Measurements from ENCODE around the gene COLEC11.
"Not testable (repeated sequence)": the region's sequence is repeated elsewhere in the genome, so short reads cannot be mapped to it uniquely, and the experiment has no call there.

The COLEC11 gene

GRCh38 chr2:3655871-3656761 is 61.2 kb downstream of the COLEC11 start:
- DNase-seq = no peak

- DNase-seq = no peak
These were observed 62.1 kb downstream of the COLEC11 start for GRCh38 chr2:3656762-3657721.

GRCh38 chr2:3657881-3658280 is 63.0 kb downstream of the COLEC11 start, which contains the start of gene ALLC:
Gene ALLC, plus strand, starts transcription at chr2:3658200. Its CDS starts 12,958 bp downstream, at chr2:3671158.
- DNase-seq = no peak

- DNase-seq = no peak
These were observed 64.8 kb downstream of the COLEC11 start for GRCh38 chr2:3659447-3660432.

- DNase-seq = not testable (repeated sequence)
These were observed 65.7 kb downstream of the COLEC11 start for GRCh38 chr2:3660640-3661039.

- DNase-seq = no peak
These were observed 66.3 kb downstream of the COLEC11 start for GRCh38 chr2:3661149-3661660.

- DNase-seq = no peak
These were observed 67.3 kb downstream of the COLEC11 start for GRCh38 chr2:3662239-3662638.

GRCh38 chr2:3664118-3664517 is 69.2 kb downstream of the COLEC11 start:
- DNase-seq = no peak

GRCh38 chr2:3664925-3665324 is 70.0 kb downstream of the COLEC11 start:
- DNase-seq = no peak

- DNase-seq = no peak
These were observed 71.1 kb downstream of the COLEC11 start for GRCh38 chr2:3665886-3666612.

- no peak for DNase-seq
These were observed 71.7 kb downstream of the COLEC11 start for GRCh38 chr2:3666613-3666975.

- no peak for DNase-seq
These were observed 72.3 kb downstream of the COLEC11 start for GRCh38 chr2:3667151-3667631.

- no peak for DNase-seq
These were observed 74.7 kb downstream of the COLEC11 start for GRCh38 chr2:3669656-3670055.

GRCh38 chr2:3670376-3670775 is 75.5 kb downstream of the COLEC11 start:
- DNase-seq = no peak

GRCh38 chr2:3670941-3671340 is 76.0 kb downstream of the COLEC11 start:
- DNase-seq = no peak

GRCh38 chr2:3672861-3673678 is 78.2 kb downstream of the COLEC11 start:
- no peak for DNase-seq

- no peak for DNase-seq
These were observed 79.3 kb downstream of the COLEC11 start for GRCh38 chr2:3674066-3674845.

GRCh38 chr2:3675687-3676086 is 80.8 kb downstream of the COLEC11 start:
- DNase-seq = no peak

- DNase-seq = no peak
These were observed 82.5 kb downstream of the COLEC11 start for GRCh38 chr2:3677436-3677835.
